Thymus (tissue), 11 donors: ENCODE data around the gene AMY2B. TPM values are rescaled to one million over a fixed set of nuclear protein-coding genes. Genes with fewer than 3 reads are reported as not detected.
"Not testable (repeated sequence)": the region's sequence is repeated elsewhere in the genome, so short reads cannot be mapped to it uniquely, and the experiment has no call there.

Experiments
- DNase-seq, 9 donors: peaks; one replicate each; pipeline ENCODE4 v3.0.0-alpha.2; 2013; ENCODE audit warnings: low spot score in 9 of 9, low read depth in 6 of 9, missing footprints in 1 of 9
- H3K27ac ChIP-seq, 2 donors: one replicate each; pipeline ENCODE4 v1.5.1; 2013; ENCODE audit warnings: control low read depth in 1 of 2, low read depth in 1 of 2, low read length in 1 of 2, mild to moderate bottlenecking in 1 of 2, moderate library complexity in 1 of 2
- H3K27me3 ChIP-seq, 2 donors: one replicate each; pipeline ENCODE4 v1.5.1; 2013; ENCODE audit warnings: low read length in 1 of 2; ENCODE audit not compliant: control insufficient read depth in 2 of 2, insufficient read depth in 1 of 2
- H3K36me3 ChIP-seq, 2 donors: one replicate each; pipeline ENCODE4 v1.5.1; 2013; ENCODE audit warnings: low read length in 1 of 2, mild to moderate bottlenecking in 1 of 2, moderate library complexity in 1 of 2; ENCODE audit not compliant: control insufficient read depth in 2 of 2, insufficient read depth in 2 of 2
- H3K4me1 ChIP-seq, 2 donors: one replicate each; pipeline ENCODE4 v1.5.1; 2013; ENCODE audit warnings: low read length in 2 of 2; ENCODE audit not compliant: control insufficient read depth in 2 of 2, insufficient read depth in 2 of 2
- H3K4me3 ChIP-seq, 2 donors: one replicate each; pipeline ENCODE4 v1.5.1; 2013; ENCODE audit warnings: low read length in 2 of 2, control low read depth in 1 of 2, mild to moderate bottlenecking in 1 of 2
- H3K9me3 ChIP-seq, 2 donors: one replicate each; pipeline ENCODE4 v1.5.1; 2013; ENCODE audit warnings: low read length in 1 of 2, mild to moderate bottlenecking in 1 of 2; ENCODE audit not compliant: control insufficient read depth in 2 of 2, insufficient read depth in 1 of 2
- WGBS: extraction: QIAGEN DNeasy Blood & Tissue Kit; methylation state at CpG from one replicate; pipeline ENCODE4 v1.1.7; 2013; 5-methylcytosine and 5-hydroxymethylcytosine counted together
- polyA plus RNA-seq: library from polyadenylated mRNA; stranded (reverse); fragments of 200-250 nt; gene quantifications from one replicate; pipeline ENCODE4 v1.2.3, GENCODE V29; 2013
- total RNA-seq: library from RNA; stranded (reverse); fragments of 120-200 nt; gene quantifications from one replicate; pipeline ENCODE4 v1.2.4, GENCODE V29; 2013
- donor health status: healthy.

The AMY2B gene
- total and polyA plus RNA-seq, 2 donors = 12.5 to 83.9 TPM

DNA sequence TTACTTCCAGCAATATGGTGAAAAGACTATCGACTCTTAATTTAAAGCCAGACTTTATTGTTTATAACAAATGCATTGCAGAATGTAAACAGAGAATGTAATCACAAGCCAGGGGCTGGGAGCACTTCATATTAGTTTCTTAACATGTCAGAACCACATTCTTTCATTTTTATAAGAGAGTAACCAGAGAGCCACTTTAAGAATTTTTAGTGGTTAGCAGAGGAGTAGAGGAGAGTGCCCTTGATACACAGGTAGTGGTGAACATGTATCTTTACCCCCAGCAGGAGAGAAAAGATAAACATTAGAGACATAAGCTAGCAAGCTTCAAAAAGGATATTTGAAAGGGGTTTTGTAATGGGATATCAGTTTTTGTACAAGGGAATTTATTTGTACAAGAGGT, 11.1 kb downstream of the AMY2B start:
- H3K9me3 ChIP-seq = peaks cover 0 to 3% of the 10 kb centered on the region in 2 donors
- no peak overlapping the region for H3K4me3 ChIP-seq
- no peak overlapping the region for H3K27ac ChIP-seq
- 99% methylated on average over 1 of the region's 1 CpG for WGBS
- no peaks in the 10 kb centered on the region for H3K36me3 ChIP-seq
- DNase-seq = no peak
- no peaks in the 10 kb centered on the region for H3K4me1 ChIP-seq
- no peaks in the 10 kb centered on the region for H3K27me3 ChIP-seq

DNA sequence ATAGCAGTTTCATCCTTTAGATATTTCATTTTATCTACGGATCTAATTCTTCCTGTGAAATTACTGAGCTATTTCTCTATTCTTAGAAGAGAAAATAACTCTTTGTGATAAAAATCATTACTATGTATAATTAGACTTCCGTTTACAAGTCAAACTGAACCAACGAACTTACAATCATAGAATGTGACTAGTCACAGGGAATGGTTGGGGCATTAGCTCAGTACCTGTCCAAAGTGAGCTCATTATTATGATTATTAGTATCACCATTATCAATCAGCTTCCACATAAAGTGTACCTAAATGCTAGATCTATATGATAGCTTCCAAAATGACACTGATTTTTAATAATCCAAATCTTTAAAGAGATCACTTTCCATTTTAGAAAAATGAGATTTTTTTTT, 12.5 kb downstream of the AMY2B start:
- Histone ChIP-seq H3K4me1 (no peaks in the 10 kb centered on the region), H3K27ac (no peak overlapping the region), H3K9me3 (peaks cover 0 to 11% of the 10 kb centered on the region in 2 donors), H3K36me3 (no peaks in the 10 kb centered on the region), H3K27me3 (no peaks in the 10 kb centered on the region), H3K4me3 (no peak overlapping the region)
- WGBS = 95% methylated on average over 3 of the region's 3 CpGs
- DNase-seq = no peak

DNA sequence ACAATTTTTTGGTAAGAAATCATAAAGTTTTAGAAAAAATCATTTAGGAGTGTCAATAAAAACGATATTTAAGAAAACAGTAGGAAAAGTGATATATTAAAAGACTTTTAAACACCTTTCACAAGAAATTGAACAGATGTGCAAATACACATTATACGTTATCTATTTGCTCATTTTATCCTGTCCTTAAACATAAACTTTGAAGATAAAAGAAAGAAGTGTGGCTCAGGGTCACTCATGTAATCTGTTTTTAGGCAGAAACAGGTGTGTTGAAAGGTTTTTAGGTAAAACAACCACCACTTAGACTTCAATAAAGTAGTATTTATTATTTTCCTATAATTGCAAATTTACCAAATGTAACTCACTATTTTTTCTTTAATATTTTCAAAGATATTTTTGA, 13.1 kb downstream of the AMY2B start:
- Histone ChIP-seq H3K27ac (no peak overlapping the region), H3K36me3 (no peaks in the 10 kb centered on the region), H3K27me3 (no peaks in the 10 kb centered on the region), H3K4me1 (no peaks in the 10 kb centered on the region), H3K9me3 (peaks cover 0 to 11% of the 10 kb centered on the region in 2 donors), H3K4me3 (no peak overlapping the region)
- DNase-seq = no peak
- WGBS = 91% methylated on average over 2 of the region's 2 CpGs

DNA sequence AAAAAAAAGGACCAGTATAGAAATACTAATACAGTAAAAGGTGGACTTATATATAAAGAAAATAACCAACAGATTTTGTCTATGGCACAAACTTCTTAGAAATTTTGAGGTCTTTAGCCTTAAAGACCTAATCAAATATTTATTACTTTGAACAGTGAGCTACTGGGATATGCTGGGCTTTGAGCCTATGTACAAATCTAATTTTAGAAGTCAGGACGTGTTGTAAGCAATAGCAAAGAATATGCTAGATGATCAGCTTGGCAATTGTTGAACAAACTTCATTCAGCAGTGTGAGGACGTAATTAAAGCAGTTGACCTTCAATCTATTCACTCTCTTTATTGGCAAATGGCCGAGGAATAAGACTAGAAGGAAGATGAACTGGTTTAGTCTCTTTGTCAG, 31.4 kb downstream of the AMY2B start:
- not testable (repeated sequence) for H3K9me3 ChIP-seq, H3K27me3 ChIP-seq, H3K27ac ChIP-seq, H3K4me3 ChIP-seq, DNase-seq, H3K36me3 ChIP-seq, H3K4me1 ChIP-seq
- no CpG with 5 or more reads among the region's 3 CpGs for WGBS

DNA sequence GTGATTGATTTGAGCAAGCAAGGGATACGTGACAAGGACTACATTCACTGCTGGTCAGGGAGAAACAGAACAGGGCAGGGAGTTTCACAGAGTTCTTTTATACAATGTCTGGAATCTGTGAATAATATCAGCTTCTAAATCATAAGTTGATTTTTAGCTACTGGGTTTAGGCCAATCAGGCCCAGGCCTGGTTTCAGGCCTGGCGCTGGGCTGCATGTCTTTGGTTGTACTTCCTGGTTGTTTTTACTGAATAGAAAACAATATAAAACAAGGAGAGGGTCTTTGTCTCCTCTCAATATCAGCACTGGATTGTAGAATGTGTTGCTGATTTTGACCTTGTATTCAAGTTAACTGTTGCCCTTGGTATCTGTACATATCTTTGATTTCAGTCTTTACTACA, 45.0 kb downstream of the AMY2B start:
- no peaks in the 10 kb centered on the region for H3K9me3 ChIP-seq
- no peaks in the 10 kb centered on the region for H3K36me3 ChIP-seq
- no peak overlapping the region for H3K27ac ChIP-seq
- DNase-seq = no peak
- WGBS = 97% methylated on average over 2 of the region's 2 CpGs
- H3K27me3 ChIP-seq = no peaks in the 10 kb centered on the region
- no peaks in the 10 kb centered on the region for H3K4me1 ChIP-seq
- no peak overlapping the region for H3K4me3 ChIP-seq

DNA sequence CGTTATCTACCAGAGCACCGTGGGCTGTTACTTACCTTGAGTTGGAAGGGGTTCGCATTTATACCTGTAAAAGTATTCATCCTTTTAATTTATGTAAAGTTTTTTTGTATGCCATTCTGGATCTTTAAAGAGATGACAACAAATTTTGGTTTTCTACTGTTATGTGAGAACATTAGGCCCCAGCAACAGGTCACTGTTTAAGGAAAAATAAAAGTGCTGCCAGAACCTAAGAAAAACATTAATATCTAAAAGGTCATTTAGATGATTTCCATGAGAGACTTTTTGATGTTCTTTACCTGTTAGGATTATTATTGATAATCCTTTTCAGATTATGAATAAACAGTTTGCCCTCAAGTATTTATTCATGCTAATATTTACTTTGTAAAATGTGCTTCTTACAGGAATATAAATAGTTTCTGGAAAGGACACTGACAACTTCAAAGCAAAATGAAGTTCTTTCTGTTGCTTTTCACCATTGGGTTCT, 45.6 kb downstream of the AMY2B start, which contains the start of gene AMY2A:
Gene AMY2A, plus strand, starts transcription at position 434 of the 484 bp plus-strand sequence. Its CDS starts 14 bp downstream, at position 448.
- H3K4me3 ChIP-seq, H3K4me1 ChIP-seq, DNase-seq, H3K27ac ChIP-seq, H3K36me3 ChIP-seq, H3K9me3 ChIP-seq, H3K27me3 ChIP-seq: not testable (repeated sequence)
- 92% methylated on average over 3 of the region's 3 CpGs for WGBS

DNA sequence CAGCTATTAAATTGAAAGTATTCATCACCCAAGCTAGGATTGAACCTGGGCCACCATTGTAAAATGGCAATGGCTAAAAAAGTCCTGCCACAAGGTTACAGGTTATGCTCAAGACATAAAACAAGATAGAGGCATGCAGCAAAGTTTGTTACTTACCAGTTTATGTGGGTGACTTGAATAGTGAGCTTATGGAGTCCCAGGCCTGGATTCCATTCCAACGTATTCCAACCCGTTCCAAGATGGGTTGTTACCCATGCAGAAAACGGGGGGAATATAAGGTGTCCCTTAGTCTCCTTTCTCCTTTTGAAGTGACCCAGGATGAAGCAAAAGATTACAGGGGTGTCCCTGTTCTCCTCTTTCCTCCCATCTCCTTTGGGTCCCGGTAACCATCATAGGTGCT, 56.0 kb downstream of the AMY2B start:
- not testable (repeated sequence) for H3K27me3 ChIP-seq, H3K4me1 ChIP-seq, DNase-seq, H3K36me3 ChIP-seq, H3K9me3 ChIP-seq, H3K27ac ChIP-seq, H3K4me3 ChIP-seq
- WGBS = 95% methylated on average over 3 of the region's 4 CpGs

Other genes with a start within 250 kb of the AMY2B start
- gene RNPC3, start 45.9 kb upstream of the AMY2B start, total RNA-seq = 11.2 TPM
- 17.2 TPM for gene RNPC3, start 45.9 kb upstream of the AMY2B start, polyA plus RNA-seq
- gene AMY2A, start 45.8 kb downstream of the AMY2B start, total RNA-seq = not detected
- 0.34 TPM for gene AMY2A, start 45.8 kb downstream of the AMY2B start, polyA plus RNA-seq
- 0.05 TPM for gene AMY1A, start 84.2 kb downstream of the AMY2B start, total RNA-seq
- gene AMY1A, start 84.2 kb downstream of the AMY2B start, polyA plus RNA-seq = 1.9 TPM
- 0.14 TPM for gene AMY1B, start 124.6 kb downstream of the AMY2B start, total RNA-seq
- 1.2 TPM for gene AMY1B, start 124.6 kb downstream of the AMY2B start, polyA plus RNA-seq
- gene AMY1C, start 178.3 kb downstream of the AMY2B start, total RNA-seq = 2.5 TPM
- 15.1 TPM for gene AMY1C, start 178.3 kb downstream of the AMY2B start, polyA plus RNA-seq